Head of caudate nucleus (tissue), 42 donors: ENCODE results near the gene RUBCNL.

Experiments
- DNase-seq, 42 donors: peaks; one replicate each; pipeline versions ENCODE4 v3.0.0 to v3.0.0-alpha.2; 2020 to 2021; ENCODE audit warnings: mixed read lengths in 7 of 42
- intact Hi-C: fragments of 100-400 bp; cut with DNase I; formaldehyde crosslinking; loops from one replicate; pipeline ENCODE4 v1.15.0; 2022

The RUBCNL gene

GRCh38 chr13:46315491-46316075 lies 71.5 kb downstream of the RUBCNL start:
- intact Hi-C loops: no loop called here
- no peak for DNase-seq

- no peak for DNase-seq
- intact Hi-C loops: no loop called here
Observed at GRCh38 chr13:46315036-46315435, 72.0 kb downstream of the RUBCNL start.

- intact Hi-C loops: no loop called here
- DNase-seq: no peak
Observed at GRCh38 chr13:46314587-46314986, 72.5 kb downstream of the RUBCNL start.

GRCh38 chr13:46313432-46314257 lies 73.4 kb downstream of the RUBCNL start:
- no peak for DNase-seq
- intact Hi-C loops: no loop called here

GRCh38 chr13:46313024-46313423 lies 74.0 kb downstream of the RUBCNL start:
- intact Hi-C loops: no loop called here
- DNase-seq: no peak

- intact Hi-C loops: no loop called here
- no peak for DNase-seq
Observed at GRCh38 chr13:46311217-46311616, 75.8 kb downstream of the RUBCNL start.

GRCh38 chr13:46310066-46310465 lies 77.0 kb downstream of the RUBCNL start:
- intact Hi-C loops: no loop called here

GRCh38 chr13:46307554-46307953 lies 79.5 kb downstream of the RUBCNL start:
- intact Hi-C loops: no loop called here

More at GRCh38 chr13:46310066-46310465, 77.0 kb downstream of the RUBCNL start:
- DNase-seq: no peak

GRCh38 chr13:46304546-46304945 lies 82.5 kb downstream of the RUBCNL start:
- DNase-seq: no peak
- intact Hi-C loops: no loop called here

More at GRCh38 chr13:46307554-46307953, 79.5 kb downstream of the RUBCNL start:
- DNase-seq: no peak

GRCh38 chr13:46303742-46304385 lies 83.2 kb downstream of the RUBCNL start:
- intact Hi-C loops: no loop called here
- DNase-seq: no peak

GRCh38 chr13:46297361-46297811 lies 89.7 kb downstream of the RUBCNL start:
- DNase-seq: no peak
- intact Hi-C loops: no loop called here

GRCh38 chr13:46296921-46297320 lies 90.1 kb downstream of the RUBCNL start:
- no peak for DNase-seq
- intact Hi-C loops: no loop called here

- DNase-seq: no peak
- intact Hi-C loops: no loop called here
Observed at GRCh38 chr13:46296115-46296822, 90.8 kb downstream of the RUBCNL start.

- intact Hi-C loops: no loop called here
- peak in 6 of 42 donors; percentile 6 to 48 (median 23) for DNase-seq
Observed at GRCh38 chr13:46295491-46296114, 91.4 kb downstream of the RUBCNL start.

GRCh38 chr13:46293436-46293835 lies 93.6 kb downstream of the RUBCNL start:
- no peak for DNase-seq
- intact Hi-C loops: no loop called here
